ENCODE data around the gene RXYLT1. TPM values are rescaled to one million over a fixed set of nuclear protein-coding genes. Genes with fewer than 3 reads are reported as not detected.

Gene RXYLT1
- polyA plus RNA-seq, 6 donors from 2014 or later, result 14.3 to 30.2 (median 18.6) TPM

DNA sequence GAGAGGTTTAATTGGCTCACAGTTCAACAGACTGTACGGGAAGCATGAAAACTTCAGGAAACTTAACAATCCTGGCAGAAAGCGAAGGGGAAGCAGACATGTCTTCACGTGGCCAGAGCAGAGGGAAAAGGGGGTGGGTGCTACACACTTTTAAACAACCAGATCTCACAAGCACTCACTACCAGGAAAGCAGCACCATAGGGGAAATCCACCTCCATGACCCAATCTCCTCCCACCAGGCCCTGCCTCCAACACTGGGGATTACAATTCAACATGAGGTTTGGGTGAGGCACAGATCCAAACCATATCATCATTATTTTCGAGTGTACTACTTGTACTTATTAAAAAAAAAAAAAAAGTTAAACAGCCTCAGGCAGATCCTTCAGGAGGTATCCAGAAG is 29.9 kb downstream of the RXYLT1 start:
- DNase-seq (no peak), ATAC-seq (ENCODE audit: low read depth in 2 of 2) (no peak)
- no peaks in the 10 kb centered on the region for H3K9me3 Mint-ChIP-seq
- H3K27me3 Mint-ChIP-seq, result no peaks in the 10 kb centered on the region
- peak overlapping the region in 1 of 6 donors; percentile 44 for H3K27ac Mint-ChIP-seq
- H3K4me1 Mint-ChIP-seq, result peaks cover 0 to 5% (median 0%) of the 10 kb centered on the region in 3 donors
- H3K4me3 Mint-ChIP-seq, result no peak overlapping the region
- peaks cover 0 to 9% of the 10 kb centered on the region in 2 donors for H3K36me3 Mint-ChIP-seq

DNA sequence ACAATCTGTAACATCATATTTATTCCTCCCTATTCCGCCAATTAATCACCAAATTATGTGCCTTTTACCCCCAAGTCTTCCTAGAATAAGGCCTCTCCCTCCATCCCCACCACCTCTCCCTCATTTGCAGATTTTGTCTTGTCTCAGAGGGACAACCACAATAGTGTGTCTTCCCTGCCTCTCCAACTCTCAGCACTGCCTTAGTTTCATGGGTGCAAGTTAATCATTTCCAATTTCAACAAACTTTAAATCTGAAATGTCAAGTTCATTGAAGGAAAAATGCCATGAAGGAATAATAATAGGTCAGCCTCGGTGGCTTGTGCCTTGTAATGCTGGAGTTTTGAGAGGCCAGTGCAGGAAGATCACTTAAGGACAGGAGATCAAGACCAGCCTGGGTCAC is 31.6 kb downstream of the RXYLT1 start:
- Mint-ChIP-seq H3K36me3 (peaks cover 0 to 9% of the 10 kb centered on the region in 2 donors), H3K27ac (peak overlapping the region in 4 of 6 donors; percentile 0 to 51 (median 4)), H3K4me1 (peaks cover 0 to 14% (median 0%) of the 10 kb centered on the region in 3 donors), H3K4me3 (no peak overlapping the region), H3K27me3 (no peaks in the 10 kb centered on the region), H3K9me3 (no peaks in the 10 kb centered on the region)
- ATAC-seq (ENCODE audit: low read depth in 2 of 2) (no peak), DNase-seq (no peak)

DNA sequence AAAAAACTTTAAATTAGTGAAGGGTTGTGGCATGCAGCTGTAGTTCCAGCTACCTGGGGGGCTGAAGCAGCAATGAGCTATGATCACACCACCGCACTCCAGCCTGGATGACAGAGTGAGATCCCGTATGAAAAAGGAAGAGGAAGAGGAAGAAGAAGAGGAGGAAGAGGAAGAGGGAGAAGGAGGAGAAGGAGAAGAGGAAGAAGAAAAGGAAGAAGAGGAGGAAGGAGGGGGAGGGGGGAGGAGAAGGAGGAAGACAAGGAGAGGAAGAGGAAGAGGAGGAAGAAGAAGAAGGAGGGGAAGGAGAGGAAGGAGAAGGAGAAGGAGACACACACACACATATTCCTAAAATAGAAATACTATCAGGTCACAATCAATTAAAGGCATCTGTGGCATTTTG is 32.0 kb downstream of the RXYLT1 start:
- H3K4me3 Mint-ChIP-seq, result no peak overlapping the region
- ATAC-seq (ENCODE audit: low read depth in 2 of 2) (no peak), DNase-seq (no peak)
- H3K27ac Mint-ChIP-seq, result peak overlapping the region in 2 of 6 donors; percentile 3 to 51
- H3K9me3 Mint-ChIP-seq, result no peaks in the 10 kb centered on the region
- H3K4me1 Mint-ChIP-seq, result peaks cover 0 to 14% (median 0%) of the 10 kb centered on the region in 3 donors
- H3K36me3 Mint-ChIP-seq, result peaks cover 0 to 9% of the 10 kb centered on the region in 2 donors
- peaks cover 0 to 1% (median 0%) of the 10 kb centered on the region in 3 donors for H3K27me3 Mint-ChIP-seq

DNA sequence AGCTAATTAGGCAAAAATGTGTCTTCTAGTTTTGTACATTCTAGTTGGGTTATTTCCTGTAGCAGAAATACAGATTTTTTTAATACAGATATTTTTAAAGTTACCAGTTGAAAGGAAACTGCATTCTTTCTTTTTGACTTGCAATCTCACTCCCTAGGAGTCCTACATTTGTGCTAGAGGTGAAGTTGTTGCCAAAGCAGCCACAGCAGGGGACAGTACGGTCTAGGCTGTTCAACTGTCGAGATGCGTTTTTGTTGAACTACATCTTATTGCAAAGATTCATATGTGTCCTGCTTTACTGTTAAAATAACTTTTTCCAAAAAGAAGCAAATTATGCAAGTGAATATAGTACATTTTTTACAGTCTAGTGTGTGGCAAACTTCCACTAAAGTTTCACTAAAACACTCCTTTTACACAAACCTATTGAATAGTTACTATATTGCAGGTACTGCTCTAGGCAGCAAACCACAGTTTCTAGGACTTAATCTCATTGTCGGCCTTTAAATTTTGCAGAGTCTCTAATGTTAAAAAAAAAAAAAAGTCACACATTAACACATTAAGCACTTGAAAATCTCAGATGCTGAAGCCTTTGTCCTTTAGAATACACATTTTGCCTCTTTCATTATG is 34.5 kb downstream of the RXYLT1 start:
- peaks cover 8 to 13% of the 10 kb centered on the region in 2 donors for H3K36me3 Mint-ChIP-seq
- H3K27me3 Mint-ChIP-seq, result peaks cover 3 to 15% (median 8%) of the 10 kb centered on the region in 3 donors
- H3K27ac Mint-ChIP-seq, result no peak overlapping the region
- H3K9me3 Mint-ChIP-seq, result peaks cover 2 to 14% (median 8%) of the 10 kb centered on the region in 7 donors
- H3K4me1 Mint-ChIP-seq, result peaks cover 0 to 14% (median 0%) of the 10 kb centered on the region in 3 donors
- no peak for DNase-seq
- peak overlapping the region in 1 of 8 donors; percentile 84 for H3K4me3 Mint-ChIP-seq
- ATAC-seq (ENCODE audit: low read depth in 2 of 2), result no peak

DNA sequence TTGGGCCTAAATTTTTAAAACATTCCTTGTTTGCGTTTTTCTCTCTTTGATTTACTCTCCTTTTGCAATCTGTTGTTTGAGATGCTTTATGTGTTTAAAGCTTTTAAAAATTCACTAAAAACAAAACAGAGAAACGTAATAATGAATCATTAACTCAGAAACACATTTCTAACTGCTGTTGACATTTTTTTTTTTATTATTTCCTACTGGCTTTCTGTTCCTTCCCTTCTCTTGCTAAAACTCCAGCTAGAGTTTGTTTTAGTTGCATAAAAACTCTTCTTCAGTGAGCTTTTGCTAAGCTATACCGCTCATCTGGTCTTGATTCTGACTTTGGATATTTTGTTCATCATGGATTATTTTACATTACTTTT is 35.8 kb downstream of the RXYLT1 start:
- H3K36me3 Mint-ChIP-seq, result peaks cover 9 to 12% of the 10 kb centered on the region in 2 donors
- ATAC-seq (ENCODE audit: low read depth in 2 of 2) (no peak), DNase-seq (no peak)
- H3K4me3 Mint-ChIP-seq, result peak overlapping the region in 2 of 8 donors; percentile 23 to 67
- peaks cover 5 to 25% (median 14%) of the 10 kb centered on the region in 7 donors for H3K9me3 Mint-ChIP-seq
- H3K4me1 Mint-ChIP-seq, result peaks cover 0 to 14% (median 0%) of the 10 kb centered on the region in 3 donors
- H3K27ac Mint-ChIP-seq, result peak overlapping the region in 1 of 6 donors; percentile 48
- H3K27me3 Mint-ChIP-seq, result peaks cover 8 to 27% (median 14%) of the 10 kb centered on the region in 3 donors

DNA sequence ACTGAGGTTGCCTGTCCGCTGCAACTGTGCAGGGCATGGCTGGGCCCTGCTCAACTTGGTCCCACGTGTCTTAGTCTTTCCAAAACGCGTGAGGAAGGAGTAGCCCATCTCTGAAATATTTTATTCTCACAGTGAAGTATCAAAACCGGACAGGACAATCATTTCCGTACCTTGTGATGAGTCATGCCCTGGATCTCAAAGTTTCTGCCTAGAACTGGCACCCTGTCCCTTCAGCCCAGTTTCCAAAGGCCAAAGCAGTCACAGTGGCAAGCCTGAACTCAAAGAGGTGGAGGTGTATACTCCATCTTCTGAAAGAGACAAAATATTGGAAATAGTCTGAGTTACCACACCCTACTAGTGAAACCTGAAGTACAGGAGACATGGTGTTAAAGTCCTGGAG is 36.3 kb downstream of the RXYLT1 start:
- H3K9me3 Mint-ChIP-seq, result peaks cover 5 to 25% (median 14%) of the 10 kb centered on the region in 7 donors
- DNase-seq, result no peak
- H3K4me1 Mint-ChIP-seq, result peaks cover 0 to 14% (median 0%) of the 10 kb centered on the region in 3 donors
- H3K27ac Mint-ChIP-seq, result peak overlapping the region in 1 of 6 donors; percentile 48
- no peak overlapping the region for H3K4me3 Mint-ChIP-seq
- H3K27me3 Mint-ChIP-seq, result peaks cover 9 to 33% (median 14%) of the 10 kb centered on the region in 3 donors
- no peak for ATAC-seq (ENCODE audit: low read depth in 2 of 2)
- H3K36me3 Mint-ChIP-seq, result peaks cover 9 to 12% of the 10 kb centered on the region in 2 donors

DNA sequence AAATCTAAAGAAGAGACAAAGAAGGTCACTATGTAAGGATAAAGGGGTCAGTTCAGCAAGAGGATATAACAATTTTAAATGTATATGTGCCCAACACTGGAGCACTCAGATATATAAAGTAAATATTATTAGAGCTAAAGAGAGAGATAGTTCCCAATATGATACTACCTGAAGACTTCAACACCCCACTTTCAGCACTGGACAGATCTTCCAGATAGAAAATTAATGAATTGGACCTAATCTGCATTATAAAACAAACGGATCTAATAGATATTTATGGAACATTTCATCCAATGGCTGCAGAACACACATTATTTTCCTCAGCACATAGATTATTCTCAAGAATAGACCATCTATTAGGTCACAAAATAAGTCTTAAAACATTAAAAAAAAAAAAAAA is 40.7 kb downstream of the RXYLT1 start:
- Mint-ChIP-seq H3K27ac (no peak overlapping the region), H3K27me3 (peaks cover 31 to 60% (median 42%) of the 10 kb centered on the region in 3 donors), H3K4me1 (peaks cover 0 to 10% (median 9%) of the 10 kb centered on the region in 3 donors), H3K9me3 (peaks cover 5 to 26% (median 14%) of the 10 kb centered on the region in 7 donors), H3K4me3 (no peak overlapping the region), H3K36me3 (peaks cover 9 to 12% of the 10 kb centered on the region in 2 donors)
- DNase-seq (no peak), ATAC-seq (ENCODE audit: low read depth in 2 of 2) (no peak)

DNA sequence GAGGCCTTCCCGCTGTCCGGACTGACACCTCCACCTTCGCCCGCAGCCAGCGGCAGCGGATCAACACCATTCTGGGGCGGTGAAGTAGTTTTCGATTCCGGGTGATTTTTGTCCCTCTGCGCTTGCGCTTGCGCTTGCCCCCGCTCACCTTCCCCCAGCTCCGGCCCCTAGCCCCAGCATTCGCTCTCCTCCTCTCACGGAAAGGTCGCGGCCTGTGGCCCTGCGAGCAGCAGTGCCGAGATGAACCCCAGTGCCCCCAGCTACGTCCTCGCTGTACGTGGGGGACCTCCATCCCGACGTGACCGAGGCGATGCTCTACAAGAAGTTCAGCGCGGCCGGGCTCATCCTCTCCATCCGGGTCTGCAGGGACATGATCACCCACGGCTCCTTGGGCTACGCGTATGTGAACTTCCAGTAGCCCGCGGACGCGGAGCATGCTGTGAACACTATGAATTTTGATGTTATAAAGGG is 42.1 kb downstream of the RXYLT1 start:
- no peak for DNase-seq
- Mint-ChIP-seq H3K36me3 (peaks cover 9 to 12% of the 10 kb centered on the region in 2 donors), H3K9me3 (peaks cover 5 to 26% (median 14%) of the 10 kb centered on the region in 7 donors), H3K4me3 (peak overlapping the region in 6 of 8 donors; percentile 76 to 89 (median 81)), H3K27me3 (peaks cover 35 to 58% (median 42%) of the 10 kb centered on the region in 3 donors), H3K27ac (no peak overlapping the region), H3K4me1 (peaks cover 0 to 9% (median 6%) of the 10 kb centered on the region in 3 donors)
- ATAC-seq (ENCODE audit: low read depth in 2 of 2), result no peak

DNA sequence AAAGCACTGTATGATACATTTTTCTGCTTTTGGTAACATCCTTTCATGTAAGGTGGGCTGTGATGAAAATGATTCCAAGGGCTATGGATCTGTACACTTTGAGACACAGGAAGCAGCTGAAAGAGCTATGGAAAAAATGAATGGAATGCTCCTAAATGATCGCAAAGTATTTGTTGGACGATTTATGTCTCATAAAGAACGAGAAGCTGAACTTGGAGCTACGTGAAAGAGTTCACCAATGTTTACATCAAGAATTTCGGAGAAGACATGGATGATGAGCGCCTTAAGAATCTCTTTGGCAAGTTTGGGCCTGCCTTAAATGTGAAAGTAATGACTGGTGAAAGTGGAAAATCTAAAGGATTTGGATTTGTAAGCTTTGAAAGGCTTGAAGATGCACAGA is 42.6 kb downstream of the RXYLT1 start:
- Mint-ChIP-seq H3K4me1 (peaks cover 0 to 9% (median 6%) of the 10 kb centered on the region in 3 donors), H3K27ac (no peak overlapping the region), H3K36me3 (peaks cover 9 to 12% of the 10 kb centered on the region in 2 donors), H3K4me3 (peak overlapping the region in 2 of 8 donors; percentile 76 to 78), H3K9me3 (peaks cover 5 to 26% (median 14%) of the 10 kb centered on the region in 7 donors), H3K27me3 (peaks cover 35 to 53% (median 42%) of the 10 kb centered on the region in 3 donors)
- ATAC-seq (ENCODE audit: low read depth in 2 of 2) (no peak), DNase-seq (no peak)

DNA sequence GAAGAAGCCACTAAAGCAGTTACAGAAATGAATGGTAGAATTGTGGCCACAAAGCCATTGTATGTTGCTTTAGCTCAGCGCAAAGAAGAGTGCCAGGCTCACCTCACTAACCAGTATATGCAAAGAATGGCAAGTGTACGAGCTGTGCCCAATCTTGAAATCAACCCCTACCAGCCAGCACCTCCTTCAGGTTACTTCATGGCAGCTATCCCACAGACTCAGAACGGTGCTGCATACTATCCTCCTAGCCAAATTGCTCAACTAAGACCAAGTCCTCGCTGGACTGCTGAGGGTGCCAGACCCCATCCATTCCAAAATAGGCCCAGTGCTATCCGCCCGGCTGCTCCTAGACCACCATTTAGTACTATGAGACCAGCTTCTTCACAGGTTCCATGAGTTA is 43.3 kb downstream of the RXYLT1 start:
- Mint-ChIP-seq H3K4me1 (peaks cover 0 to 9% (median 6%) of the 10 kb centered on the region in 3 donors), H3K4me3 (peak overlapping the region in 1 of 8 donors; percentile 48), H3K9me3 (peaks cover 5 to 26% (median 14%) of the 10 kb centered on the region in 7 donors), H3K27me3 (peaks cover 35 to 53% (median 42%) of the 10 kb centered on the region in 3 donors), H3K36me3 (peaks cover 9 to 12% of the 10 kb centered on the region in 2 donors), H3K27ac (no peak overlapping the region)
- no peak for ATAC-seq (ENCODE audit: low read depth in 2 of 2)
- DNase-seq, result no peak

DNA sequence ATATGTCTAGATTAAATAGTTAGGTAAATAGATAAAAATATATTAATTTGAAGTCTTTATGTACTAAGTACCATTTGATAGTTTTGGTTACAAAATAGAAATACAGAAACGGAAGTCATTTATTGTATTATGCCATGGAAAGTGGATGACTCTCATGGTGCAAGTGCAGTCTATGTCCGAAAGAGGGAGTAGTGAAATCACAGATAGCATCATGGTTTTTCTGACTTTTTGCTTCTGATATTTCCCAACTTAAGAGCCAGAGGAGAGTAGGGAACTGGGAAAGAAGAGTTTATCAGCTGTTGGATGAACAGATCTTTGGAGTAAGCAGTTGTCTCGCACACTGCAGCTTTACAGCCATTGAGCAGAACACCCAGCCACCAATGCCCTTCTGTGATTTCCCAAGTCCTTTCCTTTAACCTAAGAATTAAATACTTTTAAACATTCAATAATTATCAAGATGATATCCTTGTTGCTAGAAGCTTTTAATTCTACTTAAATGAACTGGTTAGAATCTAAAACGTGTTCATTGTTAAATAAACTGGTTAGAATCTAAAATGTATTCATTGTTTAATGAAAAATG is 46.4 kb downstream of the RXYLT1 start:
- ATAC-seq (ENCODE audit: low read depth in 2 of 2) (no peak), DNase-seq (no peak)
- peak overlapping the region in 1 of 6 donors; percentile 81 for H3K27ac Mint-ChIP-seq
- peaks cover 0 to 15% (median 10%) of the 10 kb centered on the region in 7 donors for H3K9me3 Mint-ChIP-seq
- H3K4me3 Mint-ChIP-seq, result no peak overlapping the region
- H3K4me1 Mint-ChIP-seq, result peaks cover 0 to 9% (median 6%) of the 10 kb centered on the region in 3 donors
- peaks cover 0 to 12% of the 10 kb centered on the region in 2 donors for H3K36me3 Mint-ChIP-seq
- peaks cover 21 to 50% (median 46%) of the 10 kb centered on the region in 3 donors for H3K27me3 Mint-ChIP-seq

DNA sequence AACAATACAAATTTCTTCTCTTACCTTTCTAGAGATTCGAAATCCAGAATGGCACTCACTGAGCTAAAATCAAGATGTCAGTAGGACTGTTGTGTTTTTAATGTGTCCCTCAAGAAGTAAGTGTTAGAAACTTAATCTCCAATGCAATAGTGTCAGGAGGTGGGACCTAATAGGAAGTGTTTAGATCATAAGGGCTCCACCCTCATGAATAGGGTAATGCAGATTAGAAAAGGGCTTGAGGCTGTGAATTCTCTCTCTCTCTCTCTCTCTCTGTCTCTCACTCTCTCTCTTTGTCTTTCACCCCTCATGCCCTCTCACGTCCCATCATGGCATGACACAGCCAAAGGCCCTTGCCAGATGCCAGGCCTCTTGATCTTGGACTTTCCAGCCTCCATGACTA is 49.2 kb downstream of the RXYLT1 start:
- peaks cover 0 to 12% of the 10 kb centered on the region in 2 donors for H3K36me3 Mint-ChIP-seq
- DNase-seq (no peak), ATAC-seq (ENCODE audit: low read depth in 2 of 2) (no peak)
- peaks cover 0 to 11% (median 8%) of the 10 kb centered on the region in 7 donors for H3K9me3 Mint-ChIP-seq
- no peak overlapping the region for H3K27ac Mint-ChIP-seq
- H3K4me3 Mint-ChIP-seq, result no peak overlapping the region
- peaks cover 20 to 34% (median 31%) of the 10 kb centered on the region in 3 donors for H3K27me3 Mint-ChIP-seq
- no peaks in the 10 kb centered on the region for H3K4me1 Mint-ChIP-seq

DNA sequence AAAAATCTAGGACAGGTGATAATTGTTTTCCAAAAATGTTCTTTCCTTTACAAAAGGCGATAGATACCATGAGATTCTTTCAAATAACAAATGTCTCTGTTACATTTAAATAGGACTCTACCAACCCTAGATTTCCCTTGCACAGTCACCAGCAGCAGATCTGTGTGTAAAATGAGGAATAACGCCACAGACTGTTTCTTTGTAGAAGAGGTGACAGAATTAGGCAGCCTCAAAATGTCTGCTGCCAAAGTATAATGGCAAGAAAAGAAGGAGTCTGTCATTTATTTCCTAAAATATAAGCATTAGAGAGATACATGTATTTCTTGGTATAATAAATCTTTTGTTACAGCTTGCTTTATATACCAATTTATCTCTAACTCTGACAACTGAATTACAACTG is 56.3 kb downstream of the RXYLT1 start:
- Mint-ChIP-seq H3K9me3 (peaks cover 0 to 3% (median 0%) of the 10 kb centered on the region in 7 donors), H3K4me1 (no peaks in the 10 kb centered on the region), H3K27ac (no peak overlapping the region), H3K4me3 (no peak overlapping the region), H3K27me3 (peaks cover 7 to 29% (median 15%) of the 10 kb centered on the region in 3 donors), H3K36me3 (no peaks in the 10 kb centered on the region)
- no peak for DNase-seq
- no peak for ATAC-seq (ENCODE audit: low read depth in 2 of 2)

Data from naive B cell (primary cell).